NT2/D1 (cell line): ENCODE results near the gene PRXL2B.

Experiments used
- DNase-seq: peaks from one replicate; pipeline ENCODE4 v3.0.0-alpha.2; 2011; ENCODE audit warnings: low read depth, low spot score
- H3K27me3 ChIP-seq: 2 replicates; pipeline ENCODE4 v1.6.0; 2011; ENCODE audit warnings: mild to moderate bottlenecking; ENCODE audit not compliant: insufficient read length, insufficient read depth
- H3K36me3 ChIP-seq: 2 replicates; pipeline ENCODE4 v1.6.1; 2011; ENCODE audit warnings: mild to moderate bottlenecking, low read length, mixed read lengths; ENCODE audit not compliant: insufficient read depth, insufficient read length
- H3K4me1 ChIP-seq: 2 replicates; pipeline ENCODE4 v1.5.1; 2011; ENCODE audit not compliant: insufficient read depth, insufficient read length
- H3K4me3 ChIP-seq: 2 replicates; pipeline ENCODE4 v1.5.1; 2011; ENCODE audit warnings: low read depth; ENCODE audit not compliant: insufficient read length
- H3K9ac ChIP-seq: 2 replicates; pipeline ENCODE4 v1.6.0; 2011; ENCODE audit warnings: low read depth; ENCODE audit not compliant: insufficient read length
- H3K9me3 ChIP-seq: 2 replicates; pipeline ENCODE4 v1.5.1; 2011; ENCODE audit warnings: mild to moderate bottlenecking, low read length; ENCODE audit not compliant: insufficient read depth
- SUZ12 ChIP-seq: IDR thresholded peaks from 2 replicates; pipeline ENCODE4 v1.6.1; 2011; ENCODE audit not compliant: insufficient read length, insufficient read depth; ENCODE audit errors: extremely low read depth
- YY1 ChIP-seq: IDR thresholded peaks from 2 replicates; pipeline ENCODE4 v1.6.1; 2011; ENCODE audit not compliant: insufficient read length, insufficient read depth
- ZNF274 ChIP-seq: IDR thresholded peaks from 2 replicates; pipeline ENCODE4 v1.6.1; 2011; ENCODE audit warnings: mild to moderate bottlenecking, low read depth, low read length

PRXL2B gene

GRCh38 chr1:2606881-2607621, 20.5 kb downstream of the PRXL2B start:
- DNase-seq: no peak
- Histone ChIP-seq H3K27me3 (peaks cover 10% of the 10 kb centered on the region), H3K4me3 (no peak overlapping the region), H3K9ac (no peak overlapping the region), H3K4me1 (peaks cover 5% of the 10 kb centered on the region), H3K36me3 (no peaks in the 10 kb centered on the region), H3K9me3 (no peaks in the 10 kb centered on the region)
- no peak for TF ChIP-seq SUZ12
- TF ChIP-seq YY1: no peak
- TF ChIP-seq ZNF274: no peak

GRCh38 chr1:2607641-2608091, 21.1 kb downstream of the PRXL2B start:
- no peaks in the 10 kb centered on the region for H3K36me3 ChIP-seq
- no peak overlapping the region for H3K4me3 ChIP-seq
- DNase-seq: no peak
- peaks cover 10% of the 10 kb centered on the region for H3K27me3 ChIP-seq
- TF ChIP-seq SUZ12 (no peak), YY1 (no peak), ZNF274 (no peak)
- no peaks in the 10 kb centered on the region for H3K9me3 ChIP-seq
- H3K9ac ChIP-seq: no peak overlapping the region
- peaks cover 7% of the 10 kb centered on the region for H3K4me1 ChIP-seq

- no peak for DNase-seq
- TF ChIP-seq SUZ12: no peak
- no peak for TF ChIP-seq ZNF274
- TF ChIP-seq YY1: no peak
- Histone ChIP-seq H3K4me1 (peaks cover 9% of the 10 kb centered on the region), H3K9me3 (no peaks in the 10 kb centered on the region), H3K9ac (no peak overlapping the region), H3K27me3 (peaks cover 10% of the 10 kb centered on the region), H3K4me3 (no peak overlapping the region), H3K36me3 (no peaks in the 10 kb centered on the region)
These were observed 22.9 kb downstream of the PRXL2B start for GRCh38 chr1:2609319-2610035.

GRCh38 chr1:2610036-2610959, 23.7 kb downstream of the PRXL2B start:
- no peak for TF ChIP-seq SUZ12
- TF ChIP-seq YY1: no peak
- no peak for TF ChIP-seq ZNF274
- no peaks in the 10 kb centered on the region for H3K9me3 ChIP-seq
- H3K36me3 ChIP-seq: no peaks in the 10 kb centered on the region
- H3K27me3 ChIP-seq: peaks cover 10% of the 10 kb centered on the region
- no peak for DNase-seq
- H3K4me1 ChIP-seq: peaks cover 9% of the 10 kb centered on the region
- H3K9ac ChIP-seq: no peak overlapping the region
- H3K4me3 ChIP-seq: no peak overlapping the region

GRCh38 chr1:2611031-2611501, 24.5 kb downstream of the PRXL2B start:
- TF ChIP-seq ZNF274 (no peak), SUZ12 (no peak), YY1 (no peak)
- Histone ChIP-seq H3K4me1 (peaks cover 9% of the 10 kb centered on the region), H3K27me3 (peaks cover 10% of the 10 kb centered on the region), H3K36me3 (no peaks in the 10 kb centered on the region), H3K9me3 (no peaks in the 10 kb centered on the region), H3K9ac (no peak overlapping the region), H3K4me3 (no peak overlapping the region)
- DNase-seq: no peak

GRCh38 chr1:2611621-2612437, 25.3 kb downstream of the PRXL2B start:
- Histone ChIP-seq H3K27me3 (peaks cover 10% of the 10 kb centered on the region), H3K9me3 (no peaks in the 10 kb centered on the region), H3K36me3 (no peaks in the 10 kb centered on the region), H3K4me3 (no peak overlapping the region), H3K9ac (no peak overlapping the region), H3K4me1 (peaks cover 9% of the 10 kb centered on the region)
- no peak for TF ChIP-seq SUZ12
- TF ChIP-seq ZNF274: no peak
- TF ChIP-seq YY1: no peak
- no peak for DNase-seq
